ENCODE data around the gene IKZF1.

IKZF1 gene

DNA sequence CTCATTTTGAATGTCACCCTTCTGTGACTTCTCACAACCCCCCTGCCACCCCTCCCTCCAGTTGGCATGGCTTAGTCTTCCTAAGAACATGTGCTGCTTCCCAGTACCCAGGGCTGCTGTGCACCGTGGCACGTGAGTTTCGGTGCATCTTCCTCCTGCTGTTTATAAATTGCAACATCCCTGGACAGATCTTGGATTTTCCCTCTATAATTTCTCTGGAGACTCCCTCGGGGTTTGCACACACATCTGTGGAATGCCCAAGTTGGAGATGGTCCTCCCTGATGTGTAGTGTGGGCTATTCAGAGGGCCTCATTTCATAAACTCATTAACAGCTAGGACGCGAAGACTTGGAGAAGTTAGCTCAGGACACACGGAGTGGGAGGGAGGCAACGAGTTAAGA is 52.9 kb downstream of the IKZF1 start:
- no peak for DNase-seq

DNA sequence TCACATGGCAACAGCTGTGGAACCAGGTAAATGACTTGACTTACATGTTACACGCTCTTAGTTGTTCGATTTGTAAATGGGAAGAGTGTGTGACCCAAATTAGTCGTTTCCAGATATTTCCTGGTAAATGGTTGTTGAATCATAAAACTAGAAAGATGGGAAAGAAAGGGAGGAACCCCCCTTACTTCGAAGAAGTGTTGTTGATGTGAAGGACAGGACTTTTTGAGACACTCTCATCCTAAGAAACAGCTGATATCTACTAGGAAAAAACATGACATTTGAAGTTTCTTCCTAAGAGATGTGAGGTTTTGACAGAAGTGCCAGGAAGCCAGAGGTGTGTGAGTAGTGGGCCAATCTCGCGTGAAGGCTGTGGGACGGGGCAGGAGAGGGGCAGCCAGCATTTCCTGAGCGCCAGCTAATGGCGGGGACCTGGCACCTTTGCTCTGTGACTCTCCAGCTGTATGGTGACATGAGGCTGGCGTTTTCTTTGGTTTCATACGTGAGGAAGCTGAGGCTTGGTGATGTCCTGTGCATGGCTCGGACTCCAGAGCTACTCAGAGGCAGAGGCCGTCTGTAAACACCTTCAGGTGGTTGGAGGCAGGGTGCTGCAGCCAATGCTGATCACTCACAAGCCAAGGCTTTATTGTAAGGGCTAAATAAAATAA is 53.7 kb downstream of the IKZF1 start:
- DNase-seq, result no peak

- DNase-seq, result no peak
Observed at GRCh38 chr7:50358779-50359178, 54.3 kb downstream of the IKZF1 start.

GRCh38 chr7:50359258-50359994 is 54.9 kb downstream of the IKZF1 start:
- no peak for DNase-seq

DNA sequence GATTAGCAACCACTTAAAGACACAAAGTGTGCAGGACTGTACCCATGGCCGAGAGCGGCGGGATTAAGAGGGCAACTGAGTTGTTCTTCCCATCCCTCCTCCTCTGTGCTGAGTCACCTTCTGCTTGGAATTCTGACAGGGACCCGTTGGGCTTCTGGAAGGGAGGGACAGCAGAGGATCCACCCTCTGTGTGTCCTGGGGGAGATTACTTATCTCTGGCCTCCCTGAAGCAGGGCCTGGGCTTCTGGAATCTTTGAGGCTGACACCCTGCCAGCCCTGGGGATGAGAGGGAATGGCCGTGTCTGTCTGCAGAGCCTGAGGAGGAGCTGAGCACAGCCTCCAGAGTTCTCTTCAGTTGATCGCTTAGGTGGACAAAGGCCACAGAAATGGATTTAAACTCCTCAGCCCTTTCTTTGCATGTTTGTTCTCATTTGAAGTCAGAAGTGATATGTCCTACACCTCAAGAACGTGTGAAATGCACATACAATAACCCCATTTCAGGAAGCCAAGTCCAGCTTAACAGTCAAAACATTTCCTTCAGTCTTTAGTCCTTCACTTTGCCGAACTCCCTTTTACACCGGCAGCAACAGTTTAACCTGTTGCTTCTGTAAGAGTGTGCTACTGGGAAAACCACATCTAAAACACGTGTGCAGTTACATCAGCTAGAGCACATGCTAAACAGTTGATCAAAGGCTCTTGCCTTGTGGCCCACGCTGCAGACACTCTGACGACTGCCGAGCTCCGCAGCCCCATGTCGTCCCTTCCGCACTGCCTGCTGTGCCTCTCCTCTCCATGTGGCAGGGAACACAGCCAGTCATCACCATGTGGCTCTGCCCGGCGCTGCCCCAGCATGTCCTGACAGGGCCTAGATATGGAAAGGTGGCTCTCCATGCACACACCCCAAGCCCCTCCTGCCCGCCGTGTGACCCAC is 55.7 kb downstream of the IKZF1 start:
- no peak for DNase-seq

- no peak for DNase-seq
Observed at GRCh38 chr7:50362142-50362541, 57.6 kb downstream of the IKZF1 start.

DNA sequence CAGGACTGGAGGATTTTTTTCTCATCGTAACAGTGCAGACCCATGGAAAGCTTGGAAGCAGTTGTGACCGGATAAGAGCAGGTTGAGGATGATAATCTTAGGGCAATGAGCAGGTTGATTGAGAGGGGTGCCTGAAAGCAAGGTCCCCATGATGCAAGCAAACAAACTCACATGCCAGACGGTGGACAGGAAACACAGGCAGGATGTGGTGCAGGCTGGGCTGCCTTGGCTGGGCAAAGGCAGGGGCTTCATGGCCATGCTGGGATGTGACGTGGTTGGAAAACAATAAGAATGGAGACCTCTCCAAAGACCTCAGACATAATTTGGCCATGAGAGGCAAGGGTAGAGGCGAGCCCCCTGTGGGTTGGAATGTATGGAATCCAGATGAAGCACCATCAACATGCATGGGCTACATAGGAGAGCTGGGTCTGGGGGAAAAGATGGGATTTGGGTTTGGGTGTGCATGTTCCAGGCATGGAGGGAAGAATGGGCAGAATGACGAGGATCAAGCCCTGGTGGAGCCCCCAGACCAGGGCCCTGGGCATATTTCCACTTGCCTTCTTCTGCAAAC is 58.3 kb downstream of the IKZF1 start:
- no peak for DNase-seq

DNA sequence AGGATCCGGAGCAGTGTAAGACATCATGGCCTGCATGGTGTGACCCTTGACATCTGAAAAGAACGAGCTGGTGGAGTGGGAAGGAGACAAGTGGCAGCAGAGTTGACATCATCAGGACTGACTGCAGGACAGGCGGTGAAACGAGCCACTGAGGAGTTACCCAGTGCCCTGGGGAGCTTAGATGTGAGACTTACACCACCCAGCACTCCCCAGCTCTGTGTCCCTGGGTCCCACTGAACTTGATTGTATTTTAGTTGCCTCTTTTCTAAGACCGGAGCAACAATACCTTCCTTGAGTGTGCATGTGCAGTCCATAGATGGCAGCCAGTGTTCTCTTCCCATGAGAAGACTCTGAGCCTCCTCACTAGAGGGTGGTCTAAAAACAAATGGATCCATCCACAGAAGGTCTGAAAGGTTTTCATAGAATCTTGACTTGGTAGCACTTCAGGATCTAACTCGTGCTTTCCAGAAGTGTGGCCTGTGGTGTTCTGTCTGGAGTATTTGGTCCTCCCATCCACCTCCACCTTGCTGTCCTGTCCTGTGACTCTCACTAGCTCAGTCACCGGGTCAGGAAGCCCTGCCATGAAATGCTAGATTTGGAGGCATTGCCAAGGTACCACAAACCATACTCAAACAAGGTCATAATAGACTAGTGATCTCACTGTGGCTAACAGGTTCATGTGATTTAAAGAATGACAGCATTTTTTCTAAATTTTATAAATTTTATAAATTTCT is 59.0 kb downstream of the IKZF1 start:
- DNase-seq, result no peak

DNA sequence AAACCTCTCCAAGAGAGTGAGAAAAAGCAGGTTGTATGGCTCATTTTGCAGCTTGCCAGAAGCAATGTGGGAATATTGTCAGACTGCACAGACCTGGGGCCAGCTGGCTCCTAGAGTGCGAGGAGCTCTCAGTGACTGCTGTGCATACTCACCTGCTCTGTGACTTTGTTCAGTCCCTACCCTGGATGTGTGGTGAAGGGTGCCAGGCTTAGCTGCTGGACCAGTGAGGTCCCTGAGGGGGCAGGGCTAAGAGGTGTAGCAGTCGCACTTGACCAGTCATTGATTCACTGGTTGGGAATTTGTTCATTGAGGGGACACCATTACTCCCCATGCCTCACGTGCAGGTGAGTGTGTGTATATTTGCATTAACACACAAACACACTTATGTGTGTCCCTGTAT is 60.1 kb downstream of the IKZF1 start:
- DNase-seq, result peak; percentile 54

GRCh38 chr7:50366311-50366710 is 61.8 kb downstream of the IKZF1 start:
- DNase-seq, result no peak

DNA sequence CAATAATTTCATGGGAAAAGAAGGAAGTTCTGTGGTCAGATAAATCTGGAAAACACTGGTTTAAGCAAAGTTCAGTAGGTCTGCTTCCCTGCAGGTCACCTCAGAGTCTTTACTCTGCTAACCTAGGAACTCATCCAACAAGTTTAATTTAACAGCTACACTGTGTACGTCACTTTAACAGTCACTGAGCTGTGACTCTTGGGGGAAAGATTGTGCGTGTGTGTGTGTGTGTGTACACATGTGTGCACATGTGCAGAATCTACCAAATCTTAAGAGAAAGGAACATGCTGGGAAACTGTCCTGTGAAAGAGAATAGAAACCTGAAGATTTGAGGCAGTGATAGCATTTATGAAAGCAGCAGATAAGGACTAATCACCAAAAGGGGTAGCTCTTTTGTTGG is 62.6 kb downstream of the IKZF1 start:
- no peak for DNase-seq

GRCh38 chr7:50367570-50367969 is 63.1 kb downstream of the IKZF1 start:
- DNase-seq, result no peak

DNA sequence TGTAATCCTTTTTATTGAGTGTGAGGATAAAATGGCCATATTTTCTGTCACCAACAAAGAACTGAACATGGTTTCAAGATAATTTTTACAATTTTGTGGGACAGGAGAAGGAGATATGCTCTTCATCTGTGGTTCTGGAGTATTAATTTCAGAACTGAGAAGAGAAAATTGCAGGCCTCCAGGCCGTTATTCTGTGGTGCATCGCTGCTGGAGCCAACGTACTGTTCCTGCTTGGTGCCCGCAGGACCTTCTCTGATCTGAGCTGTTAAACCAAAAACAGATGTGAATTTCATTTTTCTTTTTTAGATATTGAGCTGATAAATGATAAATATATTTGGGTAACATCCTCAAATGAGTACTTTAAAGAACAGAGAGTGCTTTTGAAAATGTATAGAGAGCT is 63.9 kb downstream of the IKZF1 start:
- DNase-seq, result no peak

DNA sequence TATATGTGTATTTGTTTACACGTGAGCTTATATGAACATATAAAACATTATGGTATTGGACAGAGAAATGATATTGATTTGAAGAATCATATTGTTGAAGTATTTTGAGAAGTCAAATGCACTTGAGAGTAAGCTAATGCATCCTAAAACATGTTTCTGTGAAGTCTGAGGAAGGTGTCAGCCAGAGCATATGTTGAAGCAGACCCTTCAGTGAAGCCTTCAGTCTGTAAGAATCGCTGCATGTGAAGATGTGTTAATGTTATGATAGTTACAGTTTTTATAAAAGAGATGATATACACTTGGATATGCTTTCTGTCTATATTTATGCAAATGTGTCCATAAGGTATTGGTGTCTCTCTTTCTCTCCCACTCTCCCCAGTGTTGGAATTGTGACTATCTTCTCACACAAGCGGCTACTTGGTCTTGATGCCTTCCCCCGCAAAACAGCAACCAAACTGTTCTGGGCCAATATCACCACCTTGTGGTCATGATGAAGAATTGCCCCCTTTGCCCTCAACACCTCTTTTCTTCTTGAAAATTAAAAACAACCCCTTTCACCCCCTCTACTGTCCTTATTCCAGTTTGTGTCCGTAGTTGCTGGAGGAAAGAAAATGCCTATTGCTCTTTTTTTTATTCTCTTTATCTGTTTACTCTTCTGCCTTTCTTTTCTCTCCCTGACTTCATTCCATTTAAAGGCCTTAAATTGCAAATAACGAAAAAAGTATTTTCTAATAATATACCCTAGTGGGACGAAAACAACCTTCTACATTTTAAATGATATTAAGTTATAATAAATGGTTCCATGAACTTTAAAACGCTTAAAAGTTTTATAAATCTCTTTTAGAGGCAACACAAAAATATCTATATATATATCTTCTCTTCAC is 64.9 kb downstream of the IKZF1 start:
- peak; percentile 54 for DNase-seq

DNA sequence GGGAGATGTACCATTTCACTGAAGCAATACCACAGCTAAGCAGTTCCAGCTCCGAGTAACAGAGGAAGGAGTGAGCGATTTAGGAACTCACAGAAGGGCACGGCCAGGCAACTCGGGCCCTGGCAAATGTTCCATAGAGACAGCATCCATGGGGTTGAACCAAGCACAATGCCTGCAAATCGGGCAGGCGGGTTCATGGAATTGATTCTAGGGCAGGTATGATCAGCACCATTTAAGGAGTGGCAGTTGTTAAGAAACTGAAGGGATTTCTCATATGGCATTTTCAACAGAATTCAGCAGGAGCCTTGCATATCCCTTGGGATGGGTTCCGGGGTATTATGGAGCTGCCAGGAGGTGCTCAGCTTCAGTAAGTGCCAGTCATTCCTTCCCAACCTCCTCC is 66.4 kb downstream of the IKZF1 start:
- no peak for DNase-seq

DNA sequence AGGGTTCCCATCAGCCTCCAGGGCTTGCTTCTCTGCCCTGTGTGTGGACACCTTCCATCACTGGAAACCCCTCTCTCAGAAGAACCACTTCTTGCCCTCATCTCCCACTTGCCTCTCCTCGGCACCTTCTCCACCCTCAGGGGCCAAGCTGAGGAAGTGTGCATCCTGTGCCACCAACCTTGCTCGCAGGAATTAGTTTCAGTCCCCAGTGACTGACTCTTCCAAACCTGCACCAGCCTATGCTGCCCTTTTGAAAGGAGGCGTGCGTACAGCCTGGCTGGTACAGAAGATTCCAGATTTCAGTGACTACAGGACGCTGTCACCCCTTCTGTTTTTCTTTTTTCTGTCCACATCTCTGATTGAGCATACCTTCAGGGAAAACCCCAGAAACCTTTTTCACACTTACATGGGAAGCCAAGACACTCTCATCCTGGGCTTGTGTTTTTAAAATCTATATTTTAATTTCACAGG is 67.1 kb downstream of the IKZF1 start:
- no peak for DNase-seq

DNA sequence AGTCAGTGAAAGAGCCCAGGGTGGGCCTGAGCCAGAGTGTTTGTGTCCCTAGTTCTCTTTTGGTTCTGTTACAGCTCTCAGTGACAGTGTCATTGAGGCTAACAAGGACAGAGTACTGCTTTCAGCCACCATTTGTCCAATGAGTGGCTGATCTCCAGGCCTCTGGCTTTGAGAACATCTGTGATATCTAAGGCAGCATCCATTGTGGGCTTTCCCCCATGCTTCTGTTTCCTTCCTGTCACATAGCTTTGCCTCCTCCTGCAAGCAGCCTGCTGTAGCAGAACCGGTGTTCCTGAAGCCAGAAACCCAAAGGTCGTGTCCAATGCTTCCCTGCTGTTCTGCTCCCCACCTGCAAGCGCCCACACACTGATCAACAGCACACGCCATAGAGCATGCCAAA is 68.4 kb downstream of the IKZF1 start:
- DNase-seq, result no peak

DNA sequence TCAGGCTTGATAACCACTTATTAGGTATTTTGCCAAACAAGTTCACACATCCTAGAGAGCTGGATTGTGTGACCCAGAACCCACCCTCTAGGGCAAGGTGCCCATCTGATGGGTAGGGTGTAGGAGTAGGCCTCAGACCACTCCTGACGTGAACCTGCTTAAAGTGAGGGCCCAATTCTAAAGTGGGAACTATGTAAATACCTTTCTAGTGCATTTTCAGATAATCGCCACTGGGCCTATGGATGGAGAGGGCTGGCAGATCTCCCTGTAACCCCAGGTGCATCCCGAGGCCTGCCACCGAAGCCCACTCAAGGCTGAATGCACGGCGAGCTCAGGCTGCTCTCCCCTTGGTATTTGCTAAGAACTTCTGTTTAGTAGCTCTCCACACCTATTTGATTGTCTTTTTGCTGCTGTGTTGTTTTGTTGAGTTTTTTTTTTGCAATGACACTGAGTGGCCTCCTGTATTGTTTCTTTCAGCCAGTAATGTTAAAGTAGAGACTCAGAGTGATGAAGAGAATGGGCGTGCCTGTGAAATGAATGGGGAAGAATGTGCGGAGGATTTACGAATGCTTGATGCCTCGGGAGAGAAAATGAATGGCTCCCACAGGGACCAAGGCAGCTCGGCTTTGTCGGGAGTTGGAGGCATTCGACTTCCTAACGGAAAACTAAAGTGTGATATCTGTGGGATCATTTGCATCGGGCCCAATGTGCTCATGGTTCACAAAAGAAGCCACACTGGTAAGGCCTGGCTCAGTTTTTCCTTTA is 71.7 kb downstream of the IKZF1 start:
- no peak for DNase-seq

DNA sequence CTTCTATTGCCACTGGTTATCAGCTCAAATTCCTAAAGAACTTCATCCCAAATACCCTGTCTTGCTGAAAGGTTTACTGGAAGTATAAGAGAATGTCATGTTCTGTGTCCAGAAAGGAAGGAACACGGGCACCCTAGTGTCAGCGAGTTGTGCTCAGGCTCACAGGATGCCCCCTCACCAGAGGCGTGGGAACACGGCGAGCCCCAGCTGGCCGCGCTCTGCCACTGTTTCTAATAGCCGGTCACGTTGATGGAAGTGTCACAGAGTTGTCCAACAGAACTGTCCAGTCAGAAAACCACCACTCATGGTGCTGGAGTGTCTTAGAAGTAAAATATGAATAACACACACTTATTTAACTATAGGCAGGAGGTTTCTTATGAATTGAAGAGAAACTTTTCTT is 72.8 kb downstream of the IKZF1 start:
- DNase-seq, result no peak

- DNase-seq, result peak; percentile 86
Observed at GRCh38 chr7:50379082-50379481, 74.6 kb downstream of the IKZF1 start.

GRCh38 chr7:50379539-50379938 is 75.0 kb downstream of the IKZF1 start:
- DNase-seq, result no peak
